NT2/D1 (cell line): Measurements from ENCODE around the gene IL32.

Source experiments
- DNase-seq: peaks from one replicate; pipeline ENCODE4 v3.0.0-alpha.2; 2011; ENCODE audit warnings: low read depth, low spot score
- H3K27me3 ChIP-seq: 2 replicates; pipeline ENCODE4 v1.6.0; 2011; ENCODE audit warnings: mild to moderate bottlenecking; ENCODE audit not compliant: insufficient read length, insufficient read depth
- H3K36me3 ChIP-seq: 2 replicates; pipeline ENCODE4 v1.6.1; 2011; ENCODE audit warnings: mild to moderate bottlenecking, low read length, mixed read lengths; ENCODE audit not compliant: insufficient read depth, insufficient read length
- H3K4me1 ChIP-seq: 2 replicates; pipeline ENCODE4 v1.5.1; 2011; ENCODE audit not compliant: insufficient read depth, insufficient read length
- H3K4me3 ChIP-seq: 2 replicates; pipeline ENCODE4 v1.5.1; 2011; ENCODE audit warnings: low read depth; ENCODE audit not compliant: insufficient read length
- H3K9ac ChIP-seq: 2 replicates; pipeline ENCODE4 v1.6.0; 2011; ENCODE audit warnings: low read depth; ENCODE audit not compliant: insufficient read length
- H3K9me3 ChIP-seq: 2 replicates; pipeline ENCODE4 v1.5.1; 2011; ENCODE audit warnings: mild to moderate bottlenecking, low read length; ENCODE audit not compliant: insufficient read depth
- SUZ12 ChIP-seq: IDR thresholded peaks from 2 replicates; pipeline ENCODE4 v1.6.1; 2011; ENCODE audit not compliant: insufficient read length, insufficient read depth; ENCODE audit errors: extremely low read depth
- YY1 ChIP-seq: IDR thresholded peaks from 2 replicates; pipeline ENCODE4 v1.6.1; 2011; ENCODE audit not compliant: insufficient read length, insufficient read depth
- ZNF274 ChIP-seq: IDR thresholded peaks from 2 replicates; pipeline ENCODE4 v1.6.1; 2011; ENCODE audit warnings: mild to moderate bottlenecking, low read depth, low read length

IL32 gene

GRCh38 chr16:3092501-3092941 lies 27.1 kb downstream of the IL32 start:
- Histone ChIP-seq H3K36me3 (peaks cover 41% of the 10 kb centered on the region), H3K9ac (no peak overlapping the region), H3K4me3 (no peak overlapping the region), H3K9me3 (no peaks in the 10 kb centered on the region), H3K4me1 (peaks cover 30% of the 10 kb centered on the region), H3K27me3 (no peaks in the 10 kb centered on the region)
- no peak for DNase-seq
- no peak for TF ChIP-seq YY1
- TF ChIP-seq SUZ12 = no peak
- no peak for TF ChIP-seq ZNF274

- no peak for DNase-seq
- TF ChIP-seq ZNF274 = no peak
- TF ChIP-seq YY1 = no peak
- no peak for TF ChIP-seq SUZ12
- Histone ChIP-seq H3K9me3 (no peaks in the 10 kb centered on the region), H3K9ac (no peak overlapping the region), H3K4me3 (no peak overlapping the region), H3K4me1 (peaks cover 15% of the 10 kb centered on the region), H3K27me3 (no peaks in the 10 kb centered on the region), H3K36me3 (peaks cover 27% of the 10 kb centered on the region)
Observed at GRCh38 chr16:3094289-3095027, 29.0 kb downstream of the IL32 start.

GRCh38 chr16:3095869-3096268 lies 30.4 kb downstream of the IL32 start:
- H3K4me1 ChIP-seq = peaks cover 18% of the 10 kb centered on the region
- H3K27me3 ChIP-seq = no peaks in the 10 kb centered on the region
- DNase-seq = no peak
- peaks cover 18% of the 10 kb centered on the region for H3K36me3 ChIP-seq
- H3K9me3 ChIP-seq = no peaks in the 10 kb centered on the region
- H3K4me3 ChIP-seq = no peak overlapping the region
- no peak overlapping the region for H3K9ac ChIP-seq
- TF ChIP-seq SUZ12 (no peak), ZNF274 (no peak), YY1 (no peak)

GRCh38 chr16:3096362-3096761 lies 30.9 kb downstream of the IL32 start:
- no peak for DNase-seq
- H3K27me3 ChIP-seq = no peaks in the 10 kb centered on the region
- H3K4me1 ChIP-seq = peaks cover 22% of the 10 kb centered on the region
- no peak overlapping the region for H3K9ac ChIP-seq
- H3K36me3 ChIP-seq = peaks cover 14% of the 10 kb centered on the region
- no peak for TF ChIP-seq SUZ12
- TF ChIP-seq ZNF274 = no peak
- no peak for TF ChIP-seq YY1
- no peaks in the 10 kb centered on the region for H3K9me3 ChIP-seq
- no peak overlapping the region for H3K4me3 ChIP-seq

GRCh38 chr16:3097266-3097665 lies 31.8 kb downstream of the IL32 start:
- peaks cover 7% of the 10 kb centered on the region for H3K36me3 ChIP-seq
- H3K4me1 ChIP-seq = peaks cover 22% of the 10 kb centered on the region
- TF ChIP-seq ZNF274 (no peak), SUZ12 (no peak), YY1 (no peak)
- no peaks in the 10 kb centered on the region for H3K9me3 ChIP-seq
- no peak for DNase-seq
- H3K27me3 ChIP-seq = no peaks in the 10 kb centered on the region
- H3K4me3 ChIP-seq = peak overlapping the region; percentile 12
- peak overlapping the region; percentile 42 for H3K9ac ChIP-seq

- H3K9me3 ChIP-seq = no peaks in the 10 kb centered on the region
- H3K4me1 ChIP-seq = peaks cover 18% of the 10 kb centered on the region
- H3K27me3 ChIP-seq = no peaks in the 10 kb centered on the region
- TF ChIP-seq SUZ12 (no peak), ZNF274 (no peak), YY1 (no peak)
- H3K4me3 ChIP-seq = peak within 1 kb of the TSS; percentile 97
- peak within 1 kb of the TSS; percentile 99 for H3K9ac ChIP-seq
- H3K36me3 ChIP-seq = peaks cover 2% of the 10 kb centered on the region
- peak; percentile 86 for DNase-seq
Observed at GRCh38 chr16:3098459-3099394, 33.3 kb downstream of the IL32 start, which contains the start of gene ZSCAN10. TSS of gene ZSCAN10 (minus strand) at chr16:3099294. CDS start at chr16:3092937, 6,357 bp downstream.

GRCh38 chr16:3099395-3099731 lies 33.9 kb downstream of the IL32 start:
- TF ChIP-seq ZNF274 (no peak), SUZ12 (no peak), YY1 (peak; percentile 4)
- peak overlapping the region; percentile 99 for H3K9ac ChIP-seq
- H3K9me3 ChIP-seq = no peaks in the 10 kb centered on the region
- DNase-seq = no peak
- H3K4me3 ChIP-seq = peak overlapping the region; percentile 97
- H3K27me3 ChIP-seq = no peaks in the 10 kb centered on the region
- H3K4me1 ChIP-seq = peaks cover 18% of the 10 kb centered on the region
- peaks cover 1% of the 10 kb centered on the region for H3K36me3 ChIP-seq
